Measurements from ENCODE around the gene MPV17L2. TPM values are rescaled to one million over a fixed set of nuclear protein-coding genes. Genes with fewer than 3 reads are reported as not detected.

MPV17L2 gene
- total and polyA plus RNA-seq, 12 donors, result 10.3 to 47.4 (median 24.2) TPM

DNA sequence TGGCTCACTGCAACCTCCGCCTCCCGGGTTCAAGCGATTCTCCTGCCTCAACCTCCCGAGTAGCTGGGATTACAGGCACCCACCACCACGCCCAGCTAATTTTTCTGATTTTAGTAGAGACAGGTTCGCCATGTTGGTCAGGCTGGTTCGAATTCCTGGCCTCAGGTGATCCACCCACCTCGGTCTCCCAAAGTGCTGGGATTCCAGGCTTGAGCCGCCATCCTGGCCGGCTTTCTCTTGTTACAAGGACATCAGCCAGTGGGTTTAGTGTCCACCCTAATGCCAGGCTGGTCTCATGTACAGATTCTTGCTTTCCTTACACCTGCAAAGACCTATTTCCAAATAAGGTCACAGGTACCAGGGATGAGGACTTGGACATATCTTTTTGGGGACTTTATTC is 33.2 kb upstream of the MPV17L2 start:
- H3K27ac ChIP-seq, result peak overlapping the region in 1 of 5 donors; percentile 88
- H3K36me3 ChIP-seq (replicated peaks in 1 of 2), result peaks cover 0 to 37% of the 10 kb centered on the region in 2 donors
- no peaks in the 10 kb centered on the region for H3K27me3 ChIP-seq
- DNase-seq, result no peak
- WGBS, 4 donors, result 86 to 95% (median 90%) methylated on average over 10 of the region's 10 CpGs
- TF ChIP-seq, protein P1, sequence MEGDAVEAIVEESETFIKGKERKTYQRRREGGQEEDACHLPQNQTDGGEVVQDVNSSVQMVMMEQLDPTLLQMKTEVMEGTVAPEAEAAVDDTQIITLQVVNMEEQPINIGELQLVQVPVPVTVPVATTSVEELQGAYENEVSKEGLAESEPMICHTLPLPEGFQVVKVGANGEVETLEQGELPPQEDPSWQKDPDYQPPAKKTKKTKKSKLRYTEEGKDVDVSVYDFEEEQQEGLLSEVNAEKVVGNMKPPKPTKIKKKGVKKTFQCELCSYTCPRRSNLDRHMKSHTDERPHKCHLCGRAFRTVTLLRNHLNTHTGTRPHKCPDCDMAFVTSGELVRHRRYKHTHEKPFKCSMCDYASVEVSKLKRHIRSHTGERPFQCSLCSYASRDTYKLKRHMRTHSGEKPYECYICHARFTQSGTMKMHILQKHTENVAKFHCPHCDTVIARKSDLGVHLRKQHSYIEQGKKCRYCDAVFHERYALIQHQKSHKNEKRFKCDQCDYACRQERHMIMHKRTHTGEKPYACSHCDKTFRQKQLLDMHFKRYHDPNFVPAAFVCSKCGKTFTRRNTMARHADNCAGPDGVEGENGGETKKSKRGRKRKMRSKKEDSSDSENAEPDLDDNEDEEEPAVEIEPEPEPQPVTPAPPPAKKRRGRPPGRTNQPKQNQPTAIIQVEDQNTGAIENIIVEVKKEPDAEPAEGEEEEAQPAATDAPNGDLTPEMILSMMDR (IDR thresholded peaks at IDR 0.05), result no peak
- intact Hi-C loops (cut with DNase I), result loop anchor here in 1 of 2 donors (5.0 kb wide), 1 partner anchor 43 kb away; no protein-coding TSS in a partner anchor
- peaks cover 36 to 53% of the 10 kb centered on the region in 2 donors for H3K4me1 ChIP-seq (replicated peaks in 1 of 2)
- no peaks in the 10 kb centered on the region for H3K9me3 ChIP-seq (replicated peaks in 1 of 3)
- no peak overlapping the region for H3K4me3 ChIP-seq

DNA sequence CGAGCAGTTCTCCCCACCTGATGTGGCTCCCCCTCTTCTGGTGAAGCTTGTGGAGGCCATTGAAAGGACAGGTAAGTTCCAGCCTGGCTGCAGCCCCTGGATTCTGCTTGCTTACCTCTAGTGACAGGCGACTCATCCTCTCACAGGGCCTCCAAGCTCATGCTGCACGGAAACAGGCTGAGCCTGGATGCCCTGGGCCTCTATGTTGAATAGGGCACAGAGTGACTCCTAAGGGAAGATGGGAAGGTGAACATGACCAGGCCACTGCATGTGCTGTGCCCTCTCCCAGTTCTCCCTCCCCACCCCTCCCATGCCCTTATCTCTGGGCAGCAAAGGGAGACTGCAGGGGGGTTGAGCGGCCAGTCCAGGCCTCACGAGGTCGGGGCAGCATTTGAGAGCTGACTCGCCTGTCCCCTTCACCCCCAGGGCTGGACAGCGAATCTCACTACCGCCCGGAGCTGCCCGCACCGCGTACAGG is 32.5 kb upstream of the MPV17L2 start:
- H3K4me3 ChIP-seq, result peak overlapping the region in 1 of 4 donors; percentile 38
- intact Hi-C loops (cut with DNase I), result loop anchor here in 1 of 2 donors (5.0 kb wide), 1 partner anchor 43 kb away; no protein-coding TSS in a partner anchor
- H3K4me1 ChIP-seq (replicated peaks in 1 of 2), result peaks cover 36 to 46% of the 10 kb centered on the region in 2 donors
- peak in 1 of 2 donors; percentile 35 for TF ChIP-seq POLR2A (IDR thresholded peaks at IDR 0.05)
- TF ChIP-seq, protein P1 (IDR thresholded peaks at IDR 0.05), result no peak
- H3K27me3 ChIP-seq, result no peaks in the 10 kb centered on the region
- 55 to 59% (median 55%) methylated on average over 4 to 13 of the region's 13 CpGs; no CpG with 5 or more reads in 1 of the 4 donors for WGBS, 4 donors
- H3K27ac ChIP-seq, result peak overlapping the region in 4 of 5 donors; percentile 21 to 88 (median 86)
- H3K36me3 ChIP-seq (replicated peaks in 1 of 2), result peaks cover 0 to 44% of the 10 kb centered on the region in 2 donors
- no peaks in the 10 kb centered on the region for H3K9me3 ChIP-seq (replicated peaks in 1 of 3)
- DNase-seq, result peak in 5 of 7 donors; percentile 37 to 73 (median 62)

DNA sequence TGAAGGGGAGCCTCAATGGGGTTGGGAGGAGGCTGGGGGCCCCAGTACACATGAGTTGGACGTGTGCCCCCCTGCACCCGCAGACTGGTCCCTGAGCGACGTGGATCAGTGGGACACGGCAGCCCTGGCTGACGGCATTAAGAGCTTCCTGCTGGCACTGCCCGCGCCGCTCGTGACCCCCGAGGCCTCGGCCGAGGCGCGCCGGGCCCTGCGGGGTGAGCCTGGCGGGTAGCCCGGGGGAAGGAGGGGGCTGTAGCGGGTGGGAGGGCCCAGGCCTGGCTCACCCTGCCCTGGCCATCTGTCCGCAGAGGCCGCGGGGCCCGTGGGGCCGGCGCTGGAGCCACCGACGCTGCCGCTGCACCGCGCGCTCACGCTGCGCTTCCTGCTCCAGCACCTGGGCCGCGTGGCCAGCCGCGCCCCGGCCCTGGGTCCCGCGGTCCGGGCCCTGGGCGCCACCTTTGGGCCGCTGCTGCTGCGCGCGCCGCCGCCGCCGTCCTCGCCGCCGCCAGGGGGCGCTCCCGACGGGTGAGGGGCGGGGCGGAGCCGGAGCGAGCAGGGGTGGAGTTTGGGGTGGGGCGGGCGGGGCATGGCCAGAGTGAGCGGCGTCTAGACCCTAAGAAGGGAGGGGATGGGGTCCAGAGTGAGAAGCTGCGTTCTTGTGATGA is 31.9 kb upstream of the MPV17L2 start:
- Histone ChIP-seq H3K27ac (peak overlapping the region in 4 of 5 donors; percentile 21 to 88 (median 86)), H3K4me3 (peak overlapping the region in 1 of 4 donors; percentile 38), H3K9me3 (replicated peaks in 1 of 3) (no peaks in the 10 kb centered on the region), H3K36me3 (replicated peaks in 1 of 2) (peaks cover 0 to 44% of the 10 kb centered on the region in 2 donors), H3K27me3 (no peaks in the 10 kb centered on the region), H3K4me1 (replicated peaks in 1 of 2) (peaks cover 36 to 41% of the 10 kb centered on the region in 2 donors)
- intact Hi-C loops (cut with DNase I), result loop anchor here in 1 of 2 donors (5.0 kb wide), 1 partner anchor 44 kb away; no protein-coding TSS in a partner anchor
- TF ChIP-seq, protein P1 (IDR thresholded peaks at IDR 0.05), result peak in 3 of 6 experiments; percentile 61 to 89 (median 83)
- no peak for TF ChIP-seq POLR2A (IDR thresholded peaks at IDR 0.05)
- WGBS, 4 donors, result 0 to 7% (median 2%) methylated on average over 5 to 66 of the region's 66 CpGs
- DNase-seq, result peak; percentile 64 to 84 (median 71)

DNA sequence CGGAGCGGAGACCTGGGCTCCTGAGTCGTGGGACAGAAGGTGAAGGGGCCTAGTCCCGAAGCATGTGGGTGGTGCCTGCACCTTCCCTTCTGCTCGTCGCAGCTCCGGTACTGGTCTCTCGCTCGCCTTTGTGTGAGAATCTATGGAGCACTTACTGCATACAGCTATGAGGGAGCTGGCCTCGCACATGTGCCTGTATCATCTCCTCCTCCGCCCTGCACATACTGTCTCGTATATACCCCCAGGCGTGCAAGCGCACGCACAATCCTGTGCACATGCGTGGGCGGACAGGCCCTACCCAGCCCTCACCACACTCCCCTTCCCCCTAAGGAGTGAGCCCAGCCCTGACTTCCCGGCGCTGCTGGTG is 31.4 kb upstream of the MPV17L2 start:
- Histone ChIP-seq H3K9me3 (replicated peaks in 1 of 3) (no peaks in the 10 kb centered on the region), H3K4me1 (replicated peaks in 1 of 2) (peaks cover 32 to 35% of the 10 kb centered on the region in 2 donors), H3K36me3 (replicated peaks in 1 of 2) (peaks cover 0 to 49% of the 10 kb centered on the region in 2 donors), H3K27me3 (no peaks in the 10 kb centered on the region), H3K27ac (peak overlapping the region in 3 of 5 donors; percentile 7 to 88 (median 85)), H3K4me3 (peak overlapping the region in 1 of 4 donors; percentile 38)
- intact Hi-C loops (cut with DNase I), result loop anchor here in 1 of 2 donors (5.0 kb wide), 1 partner anchor 44 kb away; no protein-coding TSS in a partner anchor
- TF ChIP-seq, protein P1 (IDR thresholded peaks at IDR 0.05), result peak in 2 of 6 experiments; percentile 8 to 36
- no peak for TF ChIP-seq POLR2A (IDR thresholded peaks at IDR 0.05)
- no peak for DNase-seq
- 55 to 69% (median 58%) methylated on average over 15 to 19 of the region's 19 CpGs for WGBS, 4 donors

Measured in adrenal gland (tissue), 12 donors.